Cardiac septum (tissue), 1 donor: ENCODE data around the gene GARRE1. TPM values are rescaled to one million over a fixed set of nuclear protein-coding genes. Genes with fewer than 3 reads are reported as not detected.
"Not testable (repeated sequence)": the region's sequence is repeated elsewhere in the genome, so short reads cannot be mapped to it uniquely, and the experiment has no call there.

ENCODE experiments used
- DNase-seq: peaks from one replicate; pipeline ENCODE4 v3.0.0-alpha.2; 2020; ENCODE audit warnings: low spot score
- intact Hi-C: fragments of 100-400 bp; cut with DNase I; formaldehyde crosslinking; loops from one replicate; pipeline ENCODE4 v1.14.0; 2022
- total RNA-seq: library from RNA; stranded (reverse); fragmentation: NEBNext Ultra II Directional; extraction: Animal tissue kit (Norgen Biotek cat#: 25700); gene quantifications from one replicate; pipeline ENCODE4 v1.2.1, GENCODE V29; 2021
- donor health status: DM: no; HTN: no; CAD: no.

GARRE1 gene
- total RNA-seq, 1 donor from 2014 or later: 26.7 TPM

- intact Hi-C loops: no loop called here
Measured at GRCh38 chr19:34256835-34257558, 2.6 kb downstream of the GARRE1 start.

DNA sequence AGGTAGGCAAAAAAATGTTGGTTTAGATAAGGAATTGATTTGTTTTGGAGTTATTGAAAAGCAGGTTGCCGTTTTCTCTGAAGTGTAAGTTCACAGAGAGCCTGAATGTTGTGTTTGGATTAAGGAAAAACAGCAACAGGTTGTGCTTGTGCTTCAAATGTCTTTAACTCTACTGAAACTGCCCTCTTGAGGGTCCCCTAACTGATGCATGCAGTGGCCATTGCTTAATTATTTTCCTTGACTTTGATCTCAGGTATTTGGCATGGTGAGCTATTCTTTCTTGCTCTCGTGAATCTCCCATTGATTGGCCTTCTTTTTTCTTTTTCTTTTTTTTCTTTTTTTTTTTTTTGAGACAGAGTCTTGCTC, 3.2 kb downstream of the GARRE1 start:
- DNase-seq: no peak
- intact Hi-C loops: no loop called here

More at GRCh38 chr19:34256835-34257558, 2.6 kb downstream of the GARRE1 start:
- DNase-seq: no peak

DNA sequence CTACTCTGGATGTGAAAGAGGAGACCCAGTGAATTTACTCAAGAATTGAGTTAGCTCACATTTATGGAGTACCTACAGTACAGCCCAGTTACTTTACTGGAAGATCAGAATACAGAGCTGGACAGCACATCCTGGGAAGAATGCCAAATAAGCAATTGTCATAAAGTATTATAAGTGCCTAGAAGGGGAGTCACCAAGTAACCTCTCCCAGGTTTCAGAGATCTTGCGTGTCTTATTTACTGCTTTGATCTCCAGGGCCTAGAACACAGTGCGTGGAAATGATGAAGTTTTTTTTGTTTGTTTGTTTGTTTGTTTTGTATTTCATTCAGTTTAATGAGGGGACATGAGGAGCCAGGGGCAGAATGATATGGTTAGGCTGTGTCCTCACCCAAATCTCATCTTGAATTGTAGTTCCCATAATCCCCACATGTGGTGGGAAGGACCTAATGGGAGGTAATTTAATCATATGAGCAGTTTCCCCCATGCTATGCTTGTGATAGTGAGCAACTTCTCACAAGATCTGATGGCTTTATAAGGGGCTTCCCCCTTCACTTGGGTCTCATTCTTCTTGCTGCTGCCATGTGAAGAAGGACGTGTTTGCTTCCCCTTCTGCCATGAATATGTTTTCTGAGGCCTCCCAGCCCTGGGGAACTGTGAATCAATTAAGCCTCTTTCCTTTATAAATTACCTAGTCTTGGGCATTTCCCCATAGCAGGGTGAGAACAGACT, 5.2 kb downstream of the GARRE1 start:
- DNase-seq: no peak
- intact Hi-C loops: no loop called here

GRCh38 chr19:34260771-34261173, 6.4 kb downstream of the GARRE1 start:
- intact Hi-C loops: no loop called here
- DNase-seq: no peak

GRCh38 chr19:34261334-34262109, 7.2 kb downstream of the GARRE1 start:
- DNase-seq: no peak
- intact Hi-C loops: no loop called here

- intact Hi-C loops: no loop called here
- no peak for DNase-seq
Measured at GRCh38 chr19:34263745-34264237, 9.4 kb downstream of the GARRE1 start.

DNA sequence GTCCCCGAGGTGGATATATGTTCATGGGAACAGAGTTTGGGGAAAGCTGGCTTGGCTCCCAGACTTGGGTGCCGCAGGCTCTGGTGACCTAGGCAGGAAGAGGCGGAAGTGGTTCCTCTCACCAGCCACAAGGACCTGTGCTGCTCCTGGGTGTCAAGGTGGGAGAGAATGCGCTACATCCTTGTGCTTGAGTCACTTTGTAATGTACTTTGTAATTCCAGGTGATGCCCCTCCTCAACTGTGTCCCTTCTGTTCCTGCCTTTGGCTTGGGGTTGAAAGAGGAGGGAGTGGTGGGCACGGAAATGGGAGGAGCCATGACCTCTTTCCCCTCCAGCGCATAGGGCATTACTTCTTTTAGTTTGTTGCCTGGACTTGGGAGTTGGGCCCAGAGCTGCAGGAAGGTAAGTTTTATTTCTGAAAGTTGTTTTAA, 10.9 kb downstream of the GARRE1 start:
- intact Hi-C loops: no loop called here
- no peak for DNase-seq

DNA sequence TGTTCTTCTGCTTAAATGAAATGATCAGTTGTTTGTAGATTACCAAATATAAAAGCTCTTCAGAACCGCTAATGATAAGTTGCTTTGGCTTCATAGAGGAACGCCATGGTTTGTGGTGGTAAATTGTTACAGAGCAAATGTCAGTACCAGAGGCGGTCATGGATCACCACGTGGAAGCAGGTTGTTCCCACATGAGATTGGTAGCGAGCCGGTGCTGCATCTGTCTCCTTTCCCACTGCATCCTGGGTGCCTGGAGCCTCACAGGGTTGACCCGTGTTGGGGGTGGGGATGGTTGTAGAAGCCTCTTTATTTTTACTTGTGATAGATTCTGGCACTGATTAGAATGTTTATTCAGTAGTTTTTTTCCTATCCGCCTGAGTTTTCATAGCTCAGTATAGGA, 14.7 kb downstream of the GARRE1 start:
- intact Hi-C loops: no loop called here
- DNase-seq: no peak

DNA sequence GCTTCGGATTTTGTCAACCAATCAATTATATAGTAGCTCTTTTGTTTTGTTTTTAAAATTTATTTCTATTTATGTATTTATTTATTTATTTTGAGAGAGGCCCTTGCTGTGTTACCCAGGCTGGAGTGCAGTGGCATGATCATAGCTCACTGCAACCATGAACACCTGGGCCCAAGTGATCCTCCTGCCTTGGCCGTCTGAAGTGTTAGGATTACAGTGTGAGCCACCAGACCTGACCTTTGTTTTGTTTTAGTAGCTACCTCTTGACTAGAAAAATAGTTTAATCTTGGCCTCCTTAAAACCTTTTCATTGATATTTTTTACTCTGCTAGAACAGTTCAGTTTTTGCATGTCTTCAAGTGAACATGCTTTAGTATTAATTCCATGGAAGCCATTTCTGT, 15.1 kb downstream of the GARRE1 start:
- intact Hi-C loops: no loop called here

DNA sequence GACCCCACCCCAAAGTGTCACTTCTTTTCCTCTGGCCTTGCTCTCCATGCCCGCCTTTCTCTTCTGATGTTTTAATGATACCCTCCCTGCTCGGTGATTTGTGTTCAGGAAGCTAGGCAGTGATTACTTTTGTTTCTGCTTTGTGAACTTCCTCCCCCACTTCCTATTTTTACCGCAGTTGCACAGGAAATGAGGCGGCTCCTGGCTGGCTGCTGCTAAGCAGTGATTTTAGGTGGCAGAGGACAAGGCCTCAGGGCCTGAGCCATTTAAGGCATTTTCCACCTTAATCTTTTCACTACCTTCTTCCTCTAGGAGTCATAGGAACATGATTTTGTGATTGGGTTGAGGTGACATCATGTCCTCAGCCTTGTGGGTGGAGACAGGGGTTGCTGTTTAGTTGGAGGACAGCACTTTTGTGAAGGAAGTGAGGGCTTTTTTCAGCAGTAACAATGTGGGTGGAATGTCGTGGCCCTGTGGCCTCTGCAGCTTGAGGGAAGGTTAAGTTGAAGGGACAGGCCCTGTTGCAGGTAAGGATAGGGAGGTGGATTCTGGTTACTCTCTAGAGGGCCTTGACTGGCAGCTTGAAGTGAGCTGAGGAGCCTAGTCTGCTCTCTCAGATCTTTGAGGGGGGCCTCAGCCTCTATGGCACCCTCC, 15.7 kb downstream of the GARRE1 start:
- intact Hi-C loops: loop anchor here (5.0 kb wide), 1 partner anchor 47 kb away; no protein-coding TSS in a partner anchor
- DNase-seq: peak; percentile 88

More for the DNA sequence above, 15.1 kb downstream of the GARRE1 start:
- DNase-seq: no peak

DNA sequence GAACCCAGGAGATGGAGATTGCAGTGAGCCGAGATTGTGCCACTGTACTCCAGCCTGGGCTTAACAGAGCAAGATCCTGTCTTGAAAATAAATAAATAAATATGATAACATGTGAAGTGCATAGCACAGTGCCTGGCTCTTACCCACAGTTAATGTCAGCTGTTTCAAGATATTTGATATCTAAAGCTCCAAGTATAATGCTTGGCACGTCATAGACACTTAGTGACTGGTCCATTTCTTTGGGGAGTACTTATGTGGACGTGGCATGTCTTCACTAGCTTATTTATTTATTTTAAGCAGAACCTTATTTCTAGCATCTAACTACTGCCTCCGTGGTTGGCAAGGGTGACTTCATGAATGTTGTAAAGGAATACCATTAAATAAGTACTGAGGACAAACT, 18.8 kb downstream of the GARRE1 start:
- intact Hi-C loops: loop anchor here (5.0 kb wide), 1 partner anchor 44 kb away; no protein-coding TSS in a partner anchor

DNA sequence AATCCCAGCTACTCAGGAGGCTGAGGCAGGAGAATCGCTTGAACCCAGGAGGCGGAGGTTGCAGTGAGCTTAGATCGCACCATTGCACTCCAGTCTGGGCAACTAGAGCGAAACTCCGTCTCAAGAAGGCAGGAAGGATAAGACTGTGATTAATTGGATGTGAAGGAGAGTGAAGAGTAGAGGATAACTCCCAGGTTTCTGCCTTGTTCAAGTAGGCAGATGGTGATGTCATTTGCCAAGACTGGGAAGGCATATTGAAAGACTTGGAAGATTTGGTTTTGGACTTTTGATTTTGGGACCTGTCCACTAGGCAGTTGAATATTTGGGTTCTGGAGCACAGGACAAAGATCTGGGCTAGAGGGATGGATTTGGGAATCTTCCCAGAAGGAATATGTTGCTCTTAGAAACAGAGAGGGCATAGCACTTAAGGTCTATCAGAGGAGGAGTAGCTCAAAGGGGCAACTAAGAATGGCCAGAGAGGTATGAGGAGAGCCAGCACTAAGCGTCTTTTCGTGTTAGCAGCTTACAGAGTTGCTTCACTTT, 20.0 kb downstream of the GARRE1 start:
- DNase-seq: no peak
- intact Hi-C loops: loop anchor here (5.0 kb wide), 1 partner anchor 43 kb away; no protein-coding TSS in a partner anchor

More for the DNA sequence above, 18.8 kb downstream of the GARRE1 start:
- DNase-seq: no peak

DNA sequence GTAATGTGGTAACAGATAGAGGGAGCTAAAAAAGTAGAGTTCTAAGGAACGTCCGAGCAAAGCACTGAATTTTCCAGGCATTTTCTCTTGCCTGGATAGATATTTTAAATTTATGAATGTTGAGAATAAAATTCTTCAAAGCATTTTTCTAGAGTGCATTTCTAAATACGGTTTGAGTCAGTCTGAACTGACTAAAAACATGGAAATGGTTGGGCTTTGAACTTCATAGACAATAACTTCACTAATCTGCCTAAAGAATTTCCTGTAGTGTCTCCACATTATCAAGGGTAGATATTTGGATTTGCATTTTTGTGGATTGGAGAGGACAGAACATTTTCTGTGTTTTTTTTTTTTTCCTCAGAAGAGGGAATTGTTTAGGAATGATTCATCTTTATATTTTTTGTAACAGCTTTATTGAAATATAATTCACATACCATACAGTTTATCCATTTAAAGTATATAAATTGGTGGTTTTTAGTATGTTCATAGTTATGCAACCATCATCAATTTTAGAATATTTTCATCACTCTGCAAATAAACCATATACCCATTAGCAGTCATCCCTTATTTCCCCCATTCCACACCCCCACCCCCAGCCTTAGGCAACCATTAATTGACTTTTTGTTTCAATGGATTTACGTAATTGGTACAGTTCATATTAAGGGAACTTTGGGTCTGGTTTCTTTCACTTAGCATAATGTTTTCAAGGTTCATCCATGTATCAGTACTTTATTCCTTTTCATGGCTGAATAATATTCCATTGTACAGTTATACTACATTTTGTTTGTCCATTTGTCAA, 20.7 kb downstream of the GARRE1 start:
- intact Hi-C loops: loop anchor here (5.0 kb wide), 1 partner anchor 42 kb away; no protein-coding TSS in a partner anchor
- no peak for DNase-seq

DNA sequence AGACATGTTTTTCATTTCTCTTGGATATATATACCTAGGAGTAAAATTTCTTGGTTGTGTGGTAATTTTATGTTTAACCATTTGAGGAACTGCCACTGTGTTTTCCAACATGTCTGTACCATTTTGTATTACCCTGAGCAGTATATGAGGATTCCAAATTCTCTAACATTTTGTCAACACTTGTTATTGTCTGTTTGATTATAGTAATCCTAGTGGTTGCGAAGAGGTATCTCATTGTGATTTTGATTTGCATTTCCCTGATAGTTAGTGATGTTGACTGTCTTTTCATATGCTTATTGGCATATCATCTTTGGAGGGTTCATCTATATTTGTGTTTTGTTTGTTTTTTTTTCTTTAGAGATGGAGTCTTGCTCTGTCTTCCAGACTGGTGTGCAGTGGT, 21.4 kb downstream of the GARRE1 start:
- DNase-seq: no peak
- intact Hi-C loops: no loop called here

- intact Hi-C loops: no loop called here
Measured at GRCh38 chr19:34276614-34277013, 22.3 kb downstream of the GARRE1 start.

GRCh38 chr19:34277244-34277643, 22.9 kb downstream of the GARRE1 start:
- DNase-seq: no peak
- intact Hi-C loops: no loop called here

More at GRCh38 chr19:34276614-34277013, 22.3 kb downstream of the GARRE1 start:
- DNase-seq: no peak

GRCh38 chr19:34278783-34279182, 24.4 kb downstream of the GARRE1 start:
- DNase-seq: no peak
- intact Hi-C loops: no loop called here

DNA sequence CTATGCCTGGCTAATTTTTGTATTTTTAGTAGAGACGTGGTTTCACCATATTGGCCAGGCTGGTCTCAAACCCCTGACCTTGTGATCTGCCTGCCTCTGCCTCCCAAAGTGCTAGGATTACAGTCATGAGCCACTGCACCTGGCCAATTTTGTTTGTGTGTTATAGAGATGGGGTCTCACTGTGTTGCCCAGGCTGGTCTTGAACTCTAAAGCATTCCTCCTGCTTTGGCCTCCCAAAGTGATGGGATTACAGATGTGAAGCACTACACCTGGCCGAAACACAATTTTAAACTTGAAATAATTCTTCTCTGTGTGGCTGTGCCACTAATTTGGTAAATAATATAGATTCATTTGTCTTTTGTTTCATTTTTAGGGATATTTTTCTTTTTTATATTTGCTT, 27.1 kb downstream of the GARRE1 start:
- DNase-seq, intact Hi-C loops: not testable (repeated sequence)
